ENCODE results near the gene GANC.

Gene GANC

GRCh38 chr15:42343596-42344232 is 70.7 kb downstream of the GANC start:
- no peaks in the 10 kb centered on the region for H3K4me1 ChIP-seq (ENCODE audit: low read length)
- H3K36me3 ChIP-seq (replicated peaks; ENCODE audit: insufficient read depth, low read length), result no peaks in the 10 kb centered on the region
- no peaks in the 10 kb centered on the region for H3F3A ChIP-seq (ENCODE audit: insufficient read depth, low read length)
- H3K4me2 ChIP-seq (ENCODE audit: low read depth, low read length), result no peak overlapping the region
- TF ChIP-seq CTCF (IDR thresholded peaks at IDR 0.05; ENCODE audit: low read length) (no peak), EZH2 (optimal IDR thresholded peaks at IDR 0.05; ENCODE audit: low read depth, low read length) (no peak), EZH2phosphoT487 (IDR thresholded peaks at IDR 0.05; ENCODE audit: low read length) (no peak)
- no peaks in the 10 kb centered on the region for H4K20me1 ChIP-seq (ENCODE audit: insufficient read depth, low read length)
- H2AFZ ChIP-seq (ENCODE audit: low read length), result no peak overlapping the region
- no peak for DNase-seq
- H3K9me3 ChIP-seq (replicated peaks; ENCODE audit: insufficient read depth, low read length), result no peaks in the 10 kb centered on the region
- no peak overlapping the region for H3K4me3 ChIP-seq (ENCODE audit: low read length)
- H3K27me3 ChIP-seq (replicated peaks; ENCODE audit: insufficient read depth, low read length), result no peaks in the 10 kb centered on the region
- no peaks in the 10 kb centered on the region for H3K9me2 ChIP-seq (replicated peaks; ENCODE audit: insufficient read depth, low read length)
- no peak overlapping the region for H3K9ac ChIP-seq (ENCODE audit: low read length)
- H3K79me2 ChIP-seq (ENCODE audit: low read length), result no peaks in the 10 kb centered on the region
- no peak overlapping the region for H3K27ac ChIP-seq (ENCODE audit: low read length)

DNA sequence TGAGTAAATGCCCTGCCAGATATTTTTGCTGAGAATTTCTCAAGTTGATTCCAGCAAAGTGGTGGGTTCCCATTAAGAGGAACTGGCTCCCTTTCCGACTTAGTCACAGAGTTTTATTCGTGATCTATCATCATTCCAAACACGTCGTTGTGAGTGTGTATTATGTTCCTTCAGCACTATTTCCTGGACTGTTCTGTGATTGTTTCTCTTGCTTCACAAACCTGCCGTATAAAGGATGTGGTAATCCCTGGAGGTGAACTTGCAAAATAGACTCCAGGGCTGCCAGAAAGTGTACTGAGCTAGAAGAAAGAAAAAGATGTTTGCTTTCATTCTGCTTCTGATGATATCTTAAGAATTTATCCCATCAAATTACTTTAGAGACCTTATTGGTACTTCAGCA is 71.8 kb downstream of the GANC start:
- no peaks in the 10 kb centered on the region for H3F3A ChIP-seq (ENCODE audit: insufficient read depth, low read length)
- H3K4me1 ChIP-seq (ENCODE audit: low read length), result no peaks in the 10 kb centered on the region
- H3K9ac ChIP-seq (ENCODE audit: low read length), result no peak overlapping the region
- H3K9me2 ChIP-seq (replicated peaks; ENCODE audit: insufficient read depth, low read length), result no peaks in the 10 kb centered on the region
- no peaks in the 10 kb centered on the region for H3K36me3 ChIP-seq (replicated peaks; ENCODE audit: insufficient read depth, low read length)
- H2AFZ ChIP-seq (ENCODE audit: low read length), result no peak overlapping the region
- no peaks in the 10 kb centered on the region for H3K9me3 ChIP-seq (replicated peaks; ENCODE audit: insufficient read depth, low read length)
- no peaks in the 10 kb centered on the region for H3K27me3 ChIP-seq (replicated peaks; ENCODE audit: insufficient read depth, low read length)
- no peaks in the 10 kb centered on the region for H4K20me1 ChIP-seq (ENCODE audit: insufficient read depth, low read length)
- no peak overlapping the region for H3K27ac ChIP-seq (ENCODE audit: low read length)
- H3K79me2 ChIP-seq (ENCODE audit: low read length), result no peaks in the 10 kb centered on the region
- no peak for TF ChIP-seq CTCF (IDR thresholded peaks at IDR 0.05; ENCODE audit: low read length)
- TF ChIP-seq EZH2phosphoT487 (IDR thresholded peaks at IDR 0.05; ENCODE audit: low read length), result no peak
- TF ChIP-seq EZH2 (optimal IDR thresholded peaks at IDR 0.05; ENCODE audit: low read depth, low read length), result no peak
- no peak for DNase-seq
- H3K4me3 ChIP-seq (ENCODE audit: low read length), result no peak overlapping the region
- no peak overlapping the region for H3K4me2 ChIP-seq (ENCODE audit: low read depth, low read length)

DNA sequence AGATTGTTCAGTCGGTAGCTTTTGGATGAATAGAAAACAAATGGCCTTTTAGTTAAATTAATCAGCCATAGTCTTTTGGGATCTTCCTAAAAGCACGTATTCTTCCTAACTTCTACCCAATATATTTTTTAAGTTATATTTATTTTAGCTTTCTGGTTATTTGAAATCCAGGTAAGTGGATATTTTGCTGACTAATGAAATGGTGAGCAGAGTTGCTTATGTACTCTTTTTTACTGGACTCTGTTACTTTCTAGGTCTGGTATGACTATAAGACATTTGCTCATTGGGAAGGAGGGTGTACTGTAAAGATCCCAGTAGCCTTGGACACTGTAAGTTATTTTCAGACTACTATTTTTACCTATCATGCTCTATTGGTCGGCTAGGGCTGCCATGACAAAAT is 72.5 kb downstream of the GANC start:
- no peaks in the 10 kb centered on the region for H3K79me2 ChIP-seq (ENCODE audit: low read length)
- no peak overlapping the region for H2AFZ ChIP-seq (ENCODE audit: low read length)
- H3K9ac ChIP-seq (ENCODE audit: low read length), result no peak overlapping the region
- no peak overlapping the region for H3K27ac ChIP-seq (ENCODE audit: low read length)
- no peaks in the 10 kb centered on the region for H3K9me3 ChIP-seq (replicated peaks; ENCODE audit: insufficient read depth, low read length)
- TF ChIP-seq EZH2phosphoT487 (IDR thresholded peaks at IDR 0.05; ENCODE audit: low read length) (no peak), CTCF (IDR thresholded peaks at IDR 0.05; ENCODE audit: low read length) (no peak)
- H3K4me3 ChIP-seq (ENCODE audit: low read length), result no peak overlapping the region
- H4K20me1 ChIP-seq (ENCODE audit: insufficient read depth, low read length), result no peaks in the 10 kb centered on the region
- no peaks in the 10 kb centered on the region for H3K27me3 ChIP-seq (replicated peaks; ENCODE audit: insufficient read depth, low read length)
- H3K4me1 ChIP-seq (ENCODE audit: low read length), result no peaks in the 10 kb centered on the region
- H3F3A ChIP-seq (ENCODE audit: insufficient read depth, low read length), result no peaks in the 10 kb centered on the region
- H3K36me3 ChIP-seq (replicated peaks; ENCODE audit: insufficient read depth, low read length), result no peaks in the 10 kb centered on the region
- no peaks in the 10 kb centered on the region for H3K9me2 ChIP-seq (replicated peaks; ENCODE audit: insufficient read depth, low read length)
- no peak overlapping the region for H3K4me2 ChIP-seq (ENCODE audit: low read depth, low read length)
- no peak for DNase-seq

All from MM.1S (cell line).